A549 (cell line): Measurements from ENCODE around the gene CAAP1.

Experiments used
- CEBPB ChIP-seq, 2 experiments: fragments of >200 bp in 1 of 2; sonication (Bioruptor Twin) in 1 of 2; formaldehyde crosslinking in 1 of 2; IDR thresholded peaks; 2 replicates each; pipeline ENCODE4 v1.6.1; 2012 to 2016
- CTCF ChIP-seq: fragments of >200 bp; sonication (Bioruptor Twin); formaldehyde crosslinking; IDR thresholded peaks from 3 replicates; pipeline ENCODE4 v1.5.1; 2016
- JUN ChIP-seq, 2 experiments: fragments of >200 bp; sonication (Bioruptor Twin); formaldehyde crosslinking; IDR thresholded peaks; 2 replicates in 1 of 2; 3 replicates in 1 of 2; pipeline ENCODE4 v1.6.1; 2016 to 2017
- KDM5A ChIP-seq: fragments of 200-600 bp; sonication (generic); IDR thresholded peaks from 2 replicates; pipeline ENCODE4 v1.6.1; 2016; ENCODE audit warnings: antibody characterized with exemption, mild to moderate bottlenecking
- USF2 ChIP-seq: fragments of 450-650 bp; IDR thresholded peaks from 2 replicates; pipeline ENCODE4 v1.6.1; 2014; ENCODE audit warnings: antibody characterized with exemption

- TF ChIP-seq CTCF (peak; percentile 33; the same call in 1 of the 3 replicates), KDM5A (peak; percentile 30; the same call in 1 of the 2 replicates), CEBPB (IDR thresholded peaks at IDR 0.05) (no peak), JUN (IDR thresholded peaks at IDR 0.05) (peak; percentile 82 to 90; a peak in 4 of 5 replicates), USF2 (no peak)
Measured at GRCh38 chr9:26892251-26893029, at the start of gene CAAP1.
